Activated naive CD4-positive, alpha-beta T cell treated with anti-CD3 and anti-CD28 coated beads, Interleukin-2, amount 50 U/mL, for 16 hours (primary cell): ENCODE results near the gene PIANP.
"Not testable (repeated sequence)": the region's sequence is repeated elsewhere in the genome, so short reads cannot be mapped to it uniquely, and the experiment has no call there.

Experiments
- DNase-seq: peaks from one replicate; pipeline ENCODE4 v3.0.0-alpha.2; 2020

PIANP gene, protein sequence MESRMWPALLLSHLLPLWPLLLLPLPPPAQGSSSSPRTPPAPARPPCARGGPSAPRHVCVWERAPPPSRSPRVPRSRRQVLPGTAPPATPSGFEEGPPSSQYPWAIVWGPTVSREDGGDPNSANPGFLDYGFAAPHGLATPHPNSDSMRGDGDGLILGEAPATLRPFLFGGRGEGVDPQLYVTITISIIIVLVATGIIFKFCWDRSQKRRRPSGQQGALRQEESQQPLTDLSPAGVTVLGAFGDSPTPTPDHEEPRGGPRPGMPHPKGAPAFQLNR

GRCh38 chr12:6700646-6701051 lies at the start of gene PIANP:
PIANP (minus strand) TSS chr12:6700815; CDS start chr12:6698061, 2,754 bp downstream.
- peak; percentile 69 for DNase-seq

DNA sequence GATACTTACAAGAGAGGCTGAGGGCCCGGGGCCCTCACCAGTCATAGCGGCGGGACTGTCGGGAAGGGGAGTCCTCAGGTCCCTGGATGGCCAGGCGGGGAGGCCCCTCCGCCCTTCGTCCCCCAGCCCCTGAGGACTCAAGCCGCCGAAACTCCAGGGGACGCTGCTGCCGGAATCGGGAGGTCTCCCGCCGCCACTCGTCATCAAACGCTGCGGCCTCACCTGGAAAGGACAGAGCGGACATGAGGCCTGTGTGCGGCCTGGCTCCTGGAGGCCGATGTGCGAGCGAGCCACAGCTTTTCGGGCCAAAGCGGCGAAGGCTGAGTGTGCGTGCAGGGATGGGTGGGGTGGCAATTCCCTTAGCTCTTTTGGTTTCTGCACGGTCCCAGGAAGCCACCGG lies 48.1 kb upstream of the PIANP start:
- no peak for DNase-seq

GRCh38 chr12:6747216-6747615 lies 46.6 kb upstream of the PIANP start:
- DNase-seq, result no peak

DNA sequence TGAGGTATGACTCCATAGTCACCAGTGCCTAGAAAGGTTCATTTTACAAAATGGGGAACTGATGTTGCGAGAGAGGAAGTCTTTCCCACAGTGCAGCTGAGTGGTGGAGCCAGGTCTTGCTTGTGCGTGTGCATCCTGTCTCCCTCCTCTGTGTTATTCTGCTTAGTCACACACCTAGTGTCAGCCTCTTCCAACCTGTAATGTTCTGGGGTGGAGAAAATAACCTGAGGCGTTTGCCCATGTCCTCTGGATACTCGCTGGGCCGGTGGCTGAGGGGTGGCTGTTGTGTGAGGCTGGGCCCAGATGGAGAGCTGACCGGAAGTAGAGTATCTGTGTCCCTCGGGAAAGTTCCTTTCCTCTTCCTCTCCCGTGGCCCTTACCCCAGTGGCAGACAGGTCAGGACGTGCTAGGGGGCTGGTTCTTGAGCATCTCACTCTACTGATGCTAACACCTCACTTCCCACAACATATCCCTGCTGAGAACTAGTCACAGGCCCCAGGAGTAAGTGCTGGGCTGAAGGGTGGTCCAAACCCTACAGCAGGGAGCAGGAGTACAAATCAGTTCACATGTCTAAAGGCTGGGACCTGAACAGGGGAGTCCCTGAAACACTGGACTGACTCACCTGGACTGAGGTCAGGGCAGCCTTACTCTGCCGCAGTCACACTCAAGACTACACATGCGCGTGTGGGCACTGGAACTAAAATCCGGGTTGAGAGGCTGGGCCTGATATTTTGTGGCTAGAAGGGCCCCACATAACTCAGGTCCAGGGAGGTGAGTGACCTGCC lies 45.3 kb upstream of the PIANP start:
- no peak for DNase-seq

DNA sequence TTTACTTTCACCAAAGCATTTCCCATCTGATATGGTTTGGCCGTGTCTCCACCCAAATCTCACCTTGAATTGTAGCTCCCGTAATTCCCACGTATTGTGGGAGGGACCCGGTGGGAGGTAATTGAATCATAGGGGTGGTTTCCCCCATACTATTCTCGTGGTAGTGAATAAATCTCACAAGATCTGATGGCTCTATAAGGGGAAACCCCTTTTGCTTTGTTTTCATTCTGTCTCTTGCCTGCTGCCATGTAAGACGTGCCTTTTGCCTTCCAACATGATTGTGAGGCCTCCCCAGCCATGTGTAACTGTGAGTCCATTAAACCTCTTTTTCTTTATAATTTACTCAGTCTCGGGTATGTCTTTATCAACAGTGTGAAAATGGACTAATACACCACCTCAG lies 42.7 kb upstream of the PIANP start:
- DNase-seq, result not testable (repeated sequence)

- DNase-seq, result no peak
Observed at GRCh38 chr12:6742834-6743233, 42.2 kb upstream of the PIANP start.

- not testable (repeated sequence) for DNase-seq
Observed at GRCh38 chr12:6742080-6742479, 41.5 kb upstream of the PIANP start.

- no peak for DNase-seq
Observed at GRCh38 chr12:6736754-6737153, 36.1 kb upstream of the PIANP start.

DNA sequence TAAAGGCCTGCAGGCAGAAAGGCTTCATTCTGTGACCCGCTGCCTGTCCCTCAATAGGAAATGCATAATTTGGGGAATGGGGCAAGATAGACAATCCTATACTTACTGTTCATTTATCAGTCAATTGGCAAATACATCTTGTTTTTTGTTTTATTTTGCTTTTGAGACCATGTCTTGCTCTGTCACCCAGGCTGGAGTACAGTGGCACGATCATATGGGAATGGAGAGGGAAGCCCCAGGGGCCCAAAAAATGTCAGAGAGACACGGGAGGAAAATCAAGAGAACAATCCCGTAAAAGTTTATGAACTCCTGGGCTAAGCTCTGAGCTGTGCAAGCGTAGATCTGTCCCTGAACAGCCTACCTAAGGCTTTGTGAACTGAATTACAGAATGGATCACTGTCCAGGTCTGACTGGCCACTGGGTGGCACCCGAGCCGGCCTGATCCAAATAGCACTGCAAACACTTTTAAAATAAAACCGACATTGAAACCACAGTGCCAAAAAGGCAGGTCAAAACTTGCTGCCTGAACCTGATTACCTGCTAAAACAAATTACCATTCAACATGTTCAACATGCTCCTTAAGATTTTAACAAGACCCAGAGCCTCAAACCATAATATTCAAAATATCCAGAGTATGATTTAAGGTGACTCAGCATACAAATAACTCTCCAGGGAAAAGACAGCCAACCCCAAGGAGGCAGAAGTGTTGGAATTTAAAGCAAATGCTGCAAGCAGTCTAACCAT lies 35.0 kb upstream of the PIANP start:
- DNase-seq, result peak; percentile 38

GRCh38 chr12:6734506-6735387 lies 34.1 kb upstream of the PIANP start:
- no peak for DNase-seq

DNA sequence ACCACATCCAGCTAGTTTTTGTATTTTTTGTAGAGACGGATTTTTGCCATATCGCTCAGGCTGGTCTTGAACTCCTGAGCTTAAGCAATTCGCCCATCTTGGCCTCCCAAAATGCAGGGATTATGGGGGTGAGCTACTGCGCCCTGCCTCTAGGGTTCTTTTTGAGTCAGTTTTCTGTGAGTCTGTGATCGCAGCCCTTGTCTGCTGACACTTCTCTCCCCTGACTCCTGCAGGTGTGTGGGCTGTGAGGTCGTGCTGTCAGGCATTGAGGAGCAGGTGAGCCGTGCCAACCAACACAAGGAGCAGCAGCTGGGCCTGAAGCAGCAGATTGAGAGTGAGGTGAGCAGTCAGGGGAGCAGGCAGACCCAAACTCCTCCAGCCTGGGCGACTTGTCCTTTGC lies 29.6 kb upstream of the PIANP start:
- DNase-seq, result no peak

- DNase-seq, result no peak
Observed at GRCh38 chr12:6729186-6729585, 28.6 kb upstream of the PIANP start.

DNA sequence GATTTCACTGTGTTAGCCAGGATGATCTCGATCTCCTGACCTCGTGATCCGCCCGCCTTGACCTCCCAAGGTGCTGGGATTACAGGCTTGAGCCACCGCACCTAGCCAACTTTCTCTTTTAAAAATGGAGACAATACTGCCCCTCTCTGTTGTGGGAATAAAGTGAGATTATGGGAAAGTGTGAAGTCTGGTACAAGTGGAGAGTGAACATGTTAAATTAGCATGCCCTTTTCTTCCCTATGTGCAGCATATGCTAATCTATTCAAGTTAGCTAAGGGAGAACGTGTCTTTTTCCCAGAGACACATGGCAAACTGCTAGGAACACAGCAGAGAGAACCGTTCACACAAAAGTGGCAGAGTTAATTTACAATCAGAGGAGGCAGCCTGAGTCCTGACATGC lies 24.7 kb upstream of the PIANP start:
- DNase-seq, result no peak

- DNase-seq, result no peak
Observed at GRCh38 chr12:6724409-6724797, 23.8 kb upstream of the PIANP start.

GRCh38 chr12:6723607-6724408 lies 23.2 kb upstream of the PIANP start, which contains the start of gene COPS7A:
COPS7A (plus strand) TSS chr12:6724046; CDS start chr12:6724657, 611 bp downstream.
- peak; percentile 92 for DNase-seq

DNA sequence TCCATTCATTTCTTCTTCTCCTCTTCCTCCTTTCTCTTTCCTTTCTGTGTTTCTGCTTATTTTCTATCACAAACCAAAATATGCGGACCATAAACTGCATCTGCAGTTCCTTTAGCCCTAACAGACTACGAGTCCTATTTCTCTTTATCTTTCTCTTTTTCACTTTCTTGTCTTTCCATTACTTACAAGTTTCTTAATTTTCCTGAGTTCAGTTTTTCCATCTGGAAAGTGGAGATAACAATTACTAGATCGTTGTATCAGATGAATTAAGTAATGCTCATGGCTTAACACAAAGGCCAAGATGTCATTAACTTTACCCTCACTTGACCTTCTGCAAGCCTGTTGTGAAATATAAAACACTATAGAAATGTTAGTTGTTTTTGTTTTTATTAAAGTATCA lies 22.2 kb upstream of the PIANP start:
- no peak for DNase-seq

DNA sequence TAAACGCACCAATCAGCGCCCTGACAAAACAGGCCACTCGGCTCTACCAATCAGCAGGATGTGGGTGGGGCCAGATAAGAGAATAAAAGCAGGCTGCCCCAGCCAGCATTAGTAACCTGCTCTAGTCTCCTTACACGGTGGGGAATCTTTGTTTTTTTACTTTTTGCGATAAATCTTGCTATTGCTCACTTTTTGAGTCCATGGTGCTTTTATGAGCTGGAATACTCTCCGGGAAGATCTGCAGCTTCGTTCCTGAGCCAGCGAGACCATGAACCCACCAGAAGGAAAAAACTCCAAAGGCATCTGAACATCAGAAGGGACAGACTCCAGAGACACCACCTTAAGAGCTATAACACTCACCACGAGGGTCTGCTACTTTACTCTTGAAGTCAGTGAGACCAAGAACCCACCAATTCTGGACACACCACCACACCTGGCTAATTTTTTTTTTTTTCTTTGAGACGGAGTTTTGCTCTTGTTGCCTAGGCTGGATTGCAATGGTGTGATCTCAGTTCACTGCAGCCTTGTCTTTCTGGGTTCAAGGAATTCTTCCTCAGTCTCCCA lies 16.3 kb upstream of the PIANP start:
- DNase-seq, result no peak

DNA sequence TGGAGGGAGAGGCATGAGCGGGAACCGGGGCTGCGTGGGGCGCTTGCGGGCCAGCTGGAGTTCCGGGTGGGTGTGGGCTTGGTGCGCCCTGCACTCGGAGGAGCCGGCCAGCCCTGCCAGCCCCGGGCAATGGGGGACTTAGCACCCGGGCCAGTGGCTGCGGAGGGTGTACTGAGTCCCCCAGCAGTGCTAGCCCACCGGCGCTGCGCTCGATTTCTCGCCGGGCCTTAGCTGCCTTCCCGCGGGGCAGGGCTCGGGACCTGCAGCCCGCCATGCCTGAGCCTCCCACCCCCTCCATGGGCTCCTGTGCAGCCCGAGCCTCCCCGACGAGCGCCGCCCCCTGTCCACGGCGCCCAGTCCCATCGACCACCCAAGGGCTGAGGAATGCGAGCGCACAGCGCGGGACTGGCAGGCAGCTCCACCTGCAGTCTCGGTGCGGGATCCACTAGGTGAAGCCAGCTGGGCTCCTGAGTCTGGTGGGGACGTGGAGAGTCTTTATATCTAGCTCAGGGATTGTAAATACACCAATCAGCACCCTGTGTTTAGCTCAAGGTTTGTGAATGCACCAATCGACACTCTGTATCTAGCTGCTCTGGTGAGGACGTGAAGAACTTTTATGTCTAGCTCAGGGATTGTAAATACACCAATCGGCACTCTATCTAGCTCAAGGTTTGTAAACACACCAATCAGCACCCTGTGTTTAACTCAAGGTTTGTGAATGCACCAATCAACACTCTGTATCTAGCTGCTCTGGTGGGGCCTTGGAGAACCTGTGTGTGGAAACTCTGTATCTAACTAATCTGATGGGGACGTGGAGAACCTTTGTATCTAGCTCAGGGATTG lies 15.6 kb upstream of the PIANP start:
- DNase-seq, result not testable (repeated sequence)

DNA sequence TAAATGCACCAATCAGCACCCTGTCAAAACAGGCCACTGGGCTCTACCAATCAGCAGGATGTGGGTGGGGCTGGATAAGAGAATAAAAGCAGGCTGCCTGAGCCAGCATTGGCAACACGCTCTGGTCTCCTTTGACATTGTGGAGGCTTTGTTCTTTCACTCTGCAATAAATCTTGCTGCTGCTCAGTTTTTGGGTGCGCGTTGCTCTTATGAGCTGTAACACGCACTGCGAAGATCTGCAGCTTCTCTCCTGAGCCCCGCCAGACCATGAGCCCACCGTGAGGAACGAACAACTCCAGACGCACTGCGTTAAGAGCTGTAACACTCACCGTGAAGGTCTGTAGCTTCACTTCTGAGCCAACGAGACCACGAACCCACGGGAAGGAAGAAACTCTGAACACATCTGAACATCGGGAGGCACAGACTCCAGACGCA lies 8.4 kb upstream of the PIANP start:
- DNase-seq, result no peak

DNA sequence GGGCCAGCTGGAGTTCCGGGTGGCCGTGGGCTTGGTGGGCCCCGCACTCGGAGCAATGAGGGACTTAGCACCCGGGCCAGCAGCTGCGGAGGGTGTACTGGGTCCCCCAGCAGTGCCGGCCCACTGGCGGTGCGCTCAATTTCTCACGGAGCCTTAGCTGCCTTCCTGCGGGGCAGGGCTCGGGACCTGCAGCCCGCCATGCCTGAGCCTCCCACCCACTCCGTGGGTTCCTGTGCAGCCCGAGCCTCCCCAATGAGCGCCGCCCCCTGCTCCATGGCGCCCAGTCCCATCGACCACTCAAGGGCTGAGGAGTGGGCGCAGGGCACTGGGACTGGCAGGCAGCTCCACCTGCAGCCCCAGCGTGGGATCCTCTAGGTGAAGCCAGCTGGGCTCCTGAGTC lies 7.7 kb upstream of the PIANP start:
- not testable (repeated sequence) for DNase-seq
